Neural progenitor cell (in vitro differentiated cells): ENCODE data around the gene GUSB. TPM values are rescaled to one million over a fixed set of nuclear protein-coding genes. Genes with fewer than 3 reads are reported as not detected.
A peak's percentile ranks its signal among the peaks of the same experiment; 100 is the strongest.

Experiments used
- DNase-seq: peaks from one replicate; pipeline ENCODE4 v3.0.0-alpha.2; 2016; ENCODE audit warnings: low spot score
- H2AFZ ChIP-seq: fragments of 200-600 bp; sonication (generic); replicated peaks from 2 replicates; pipeline ENCODE4 v1.6.1; 2016; ENCODE audit warnings: antibody characterized with exemption
- H3F3A ChIP-seq: fragments of 200-600 bp; sonication (generic); 2 replicates; pipeline ENCODE4 v1.6.1; 2016; ENCODE audit warnings: antibody characterized with exemption, low read depth
- H3K27ac ChIP-seq: fragments of 200-600 bp; sonication (generic); 2 replicates; pipeline ENCODE4 v1.5.1; 2016; ENCODE audit warnings: mild to moderate bottlenecking
- H3K27me3 ChIP-seq: fragments of 200-600 bp; sonication (generic); 2 replicates; pipeline ENCODE4 v1.6.1; 2016; ENCODE audit warnings: mild to moderate bottlenecking, moderate library complexity
- H3K36me3 ChIP-seq: fragments of 200-600 bp; sonication (generic); 2 replicates; pipeline ENCODE4 v1.5.1; 2016
- H3K4me1 ChIP-seq: fragments of 200-600 bp; sonication (generic); 2 replicates; pipeline ENCODE4 v1.6.1; 2016; ENCODE audit warnings: mixed run types
- H3K4me2 ChIP-seq: fragments of 200-600 bp; sonication (generic); 2 replicates; pipeline ENCODE4 v1.6.1; 2016
- H3K4me3 ChIP-seq: fragments of 200-600 bp; sonication (generic); 2 replicates; pipeline ENCODE4 v1.5.1; 2016
- H3K79me2 ChIP-seq: fragments of 200-600 bp; sonication (generic); 2 replicates; pipeline ENCODE4 v1.6.1; 2016; ENCODE audit warnings: low read depth
- H3K9ac ChIP-seq: fragments of 200-600 bp; sonication (generic); 2 replicates; pipeline ENCODE4 v1.6.1; 2016
- H3K9me3 ChIP-seq: fragments of 200-600 bp; sonication (generic); 2 replicates; pipeline ENCODE4 v1.5.1; 2016; ENCODE audit warnings: low read depth
- H4K20me1 ChIP-seq: fragments of 200-600 bp; sonication (generic); 2 replicates; pipeline ENCODE4 v1.6.1; 2016; ENCODE audit warnings: low read depth
- H3K27ac Mint-ChIP-seq: 3 replicates; pipeline ENCODE4 v1.8.0; 2021; ENCODE audit warnings: mixed read lengths
- H3K27me3 Mint-ChIP-seq: 2 replicates; pipeline ENCODE4 v1.8.0; 2022; ENCODE audit warnings: low read depth, mild to moderate bottlenecking, inconsistent platforms, moderate library complexity, mixed read lengths; ENCODE audit not compliant: insufficient read depth
- H3K36me3 Mint-ChIP-seq: 3 replicates; pipeline ENCODE4 v1.8.0; 2021; ENCODE audit warnings: mixed read lengths
- H3K4me1 Mint-ChIP-seq: 3 replicates; pipeline ENCODE4 v1.8.0; 2021; ENCODE audit warnings: mixed read lengths
- H3K4me3 Mint-ChIP-seq: 3 replicates; pipeline ENCODE4 v1.8.0; 2021; ENCODE audit warnings: mild to moderate bottlenecking, moderate library complexity, mixed read lengths
- H3K9me3 Mint-ChIP-seq: 3 replicates; pipeline ENCODE4 v1.8.0; 2020; ENCODE audit warnings: mixed read lengths
- EZH2 ChIP-seq: fragments of 200-600 bp; sonication (generic); IDR thresholded peaks from 2 replicates; pipeline ENCODE4 v1.6.1; 2017; ENCODE audit warnings: antibody characterized with exemption, mild to moderate bottlenecking, moderate library complexity
- EZH2phosphoT487 ChIP-seq: fragments of 200-600 bp; sonication (generic); IDR thresholded peaks from 2 replicates; pipeline ENCODE4 v1.6.1; 2017; ENCODE audit warnings: antibody characterized with exemption
- total RNA-seq: library from RNA; depleted of rRNA; stranded (reverse); fragments of >200 nt; gene quantifications from 2 replicates; pipeline ENCODE4 v1.2.3, GENCODE V29; 2015; ENCODE audit warnings: low replicate concordance
- TF ChIP-seq, protein P1 (sequence below): fragments of 200-600 bp; sonication (generic); IDR thresholded peaks from 2 replicates; pipeline ENCODE4 v1.5.1; 2017; ENCODE audit warnings: antibody characterized with exemption, mild to moderate bottlenecking

Gene GUSB
- total RNA-seq, 1 donor from 2014 or later = 28.8 TPM

DNA sequence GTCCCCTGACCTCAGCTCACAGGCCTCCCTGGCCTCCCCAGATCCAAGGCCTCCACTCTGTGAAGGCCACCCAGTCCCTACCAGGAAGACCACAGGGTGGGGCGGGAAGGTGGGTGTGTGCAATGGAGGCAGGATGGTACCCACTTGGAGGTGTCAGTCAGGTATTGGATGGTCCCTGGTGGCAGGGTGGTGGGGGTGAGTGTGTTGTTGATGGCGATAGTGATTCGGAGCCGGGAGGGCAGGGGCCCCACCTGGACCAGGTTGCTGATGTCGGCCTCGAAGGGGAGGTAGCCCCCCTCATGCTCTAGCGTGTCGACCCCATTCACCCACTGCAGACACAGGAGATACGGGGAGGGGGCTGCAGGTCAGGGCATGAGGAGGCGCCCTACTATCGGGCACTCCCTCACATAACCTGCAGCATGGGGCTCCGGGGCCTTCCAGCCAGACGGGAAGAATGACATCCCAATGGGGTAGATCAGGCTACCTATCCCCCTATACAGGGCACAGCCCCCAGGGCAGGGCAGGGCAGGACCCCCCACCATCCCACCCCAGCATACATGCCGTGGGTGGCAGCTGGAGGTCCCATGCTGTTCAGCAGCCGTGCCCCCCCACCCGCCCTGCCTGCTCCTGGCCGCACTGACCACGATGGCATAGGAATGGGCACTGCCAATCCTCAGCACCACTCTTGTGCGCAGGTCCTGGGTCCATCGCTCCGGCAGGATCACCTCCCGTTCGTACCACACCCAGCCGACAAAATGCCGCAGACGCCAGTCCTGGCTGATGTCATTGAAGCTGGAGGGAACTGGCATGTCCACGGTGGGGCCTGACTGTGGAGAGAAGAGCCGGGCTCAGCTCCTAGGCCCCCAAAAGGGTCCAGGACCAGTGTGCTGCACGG lies 2.2 kb downstream of the GUSB start:
- Mint-ChIP-seq H3K4me3 (peak overlapping the region; percentile 86), H3K27ac (no peak overlapping the region), H3K36me3 (peaks cover 4% of the 10 kb centered on the region), H3K4me1 (peaks cover 5% of the 10 kb centered on the region), H3K27me3 (no peaks in the 10 kb centered on the region), H3K9me3 (no peaks in the 10 kb centered on the region)
- Histone ChIP-seq H2AFZ (no peak overlapping the region), H3K79me2 (peaks cover 24% of the 10 kb centered on the region), H3K36me3 (no peaks in the 10 kb centered on the region), H3K9ac (no peak overlapping the region), H3K9me3 (no peaks in the 10 kb centered on the region), H3K4me2 (no peak overlapping the region), H3K27me3 (no peaks in the 10 kb centered on the region), H3K4me1 (peaks cover 8% of the 10 kb centered on the region), H3K4me3 (no peak overlapping the region), H4K20me1 (peaks cover 13% of the 10 kb centered on the region), H3F3A (no peaks in the 10 kb centered on the region), H3K27ac (no peak overlapping the region)
- no peak for DNase-seq
- TF ChIP-seq, protein P1, sequence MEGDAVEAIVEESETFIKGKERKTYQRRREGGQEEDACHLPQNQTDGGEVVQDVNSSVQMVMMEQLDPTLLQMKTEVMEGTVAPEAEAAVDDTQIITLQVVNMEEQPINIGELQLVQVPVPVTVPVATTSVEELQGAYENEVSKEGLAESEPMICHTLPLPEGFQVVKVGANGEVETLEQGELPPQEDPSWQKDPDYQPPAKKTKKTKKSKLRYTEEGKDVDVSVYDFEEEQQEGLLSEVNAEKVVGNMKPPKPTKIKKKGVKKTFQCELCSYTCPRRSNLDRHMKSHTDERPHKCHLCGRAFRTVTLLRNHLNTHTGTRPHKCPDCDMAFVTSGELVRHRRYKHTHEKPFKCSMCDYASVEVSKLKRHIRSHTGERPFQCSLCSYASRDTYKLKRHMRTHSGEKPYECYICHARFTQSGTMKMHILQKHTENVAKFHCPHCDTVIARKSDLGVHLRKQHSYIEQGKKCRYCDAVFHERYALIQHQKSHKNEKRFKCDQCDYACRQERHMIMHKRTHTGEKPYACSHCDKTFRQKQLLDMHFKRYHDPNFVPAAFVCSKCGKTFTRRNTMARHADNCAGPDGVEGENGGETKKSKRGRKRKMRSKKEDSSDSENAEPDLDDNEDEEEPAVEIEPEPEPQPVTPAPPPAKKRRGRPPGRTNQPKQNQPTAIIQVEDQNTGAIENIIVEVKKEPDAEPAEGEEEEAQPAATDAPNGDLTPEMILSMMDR = no peak
- TF ChIP-seq EZH2 (no peak), EZH2phosphoT487 (no peak)

GRCh38 chr7:65978891-65979582 lies 3.0 kb downstream of the GUSB start:
- Histone ChIP-seq H2AFZ (no peak overlapping the region), H3K4me3 (no peak overlapping the region), H3K4me2 (no peak overlapping the region), H3K9ac (no peak overlapping the region), H3K9me3 (no peaks in the 10 kb centered on the region), H3F3A (no peaks in the 10 kb centered on the region), H3K27ac (no peak overlapping the region), H4K20me1 (peaks cover 13% of the 10 kb centered on the region), H3K4me1 (peaks cover 8% of the 10 kb centered on the region), H3K36me3 (no peaks in the 10 kb centered on the region), H3K27me3 (no peaks in the 10 kb centered on the region), H3K79me2 (peaks cover 24% of the 10 kb centered on the region)
- TF ChIP-seq EZH2phosphoT487 (no peak), EZH2 (no peak)
- TF ChIP-seq, protein P1 = no peak
- no peaks in the 10 kb centered on the region for H3K27me3 Mint-ChIP-seq
- H3K9me3 Mint-ChIP-seq = no peaks in the 10 kb centered on the region
- H3K36me3 Mint-ChIP-seq = peaks cover 4% of the 10 kb centered on the region
- no peak overlapping the region for H3K27ac Mint-ChIP-seq
- H3K4me1 Mint-ChIP-seq = peaks cover 5% of the 10 kb centered on the region
- DNase-seq = no peak
- peak overlapping the region; percentile 46 for H3K4me3 Mint-ChIP-seq

DNA sequence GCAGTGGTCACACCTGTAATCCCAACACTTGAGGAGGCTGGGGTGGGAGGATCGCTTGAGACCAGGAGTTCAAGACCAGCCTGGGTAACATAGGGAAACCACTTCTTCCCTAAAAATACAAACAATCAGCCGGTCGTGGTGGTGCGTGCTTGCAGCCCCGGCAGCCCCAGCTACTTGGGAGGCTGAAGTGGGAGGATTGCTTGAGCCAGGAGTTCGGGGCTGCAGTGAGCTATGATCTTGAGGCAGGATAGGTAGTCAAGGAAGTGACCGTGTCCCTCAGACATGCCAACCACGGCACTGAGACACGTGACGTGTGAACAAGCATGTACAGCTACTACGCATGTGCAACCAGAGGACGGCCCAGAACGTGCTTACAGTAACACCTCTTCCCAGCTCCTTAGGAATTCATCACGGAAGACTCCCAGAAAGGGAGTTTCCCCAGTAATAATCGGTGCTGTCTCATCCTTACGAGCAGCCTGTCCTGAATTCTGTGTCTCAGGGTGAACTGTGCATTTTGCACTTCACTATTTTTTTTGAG lies 5.3 kb downstream of the GUSB start:
- H3F3A ChIP-seq = no peaks in the 10 kb centered on the region
- H3K36me3 Mint-ChIP-seq = peaks cover 14% of the 10 kb centered on the region

More for the DNA sequence above, 5.3 kb downstream of the GUSB start:
- Histone ChIP-seq H3K36me3 (no peaks in the 10 kb centered on the region), H3K27me3 (no peaks in the 10 kb centered on the region), H2AFZ (no peak overlapping the region), H3K79me2 (peaks cover 21% of the 10 kb centered on the region), H3K4me3 (no peak overlapping the region), H3K9ac (no peak overlapping the region), H3K4me2 (no peak overlapping the region), H3K9me3 (no peaks in the 10 kb centered on the region), H4K20me1 (peaks cover 13% of the 10 kb centered on the region), H3K4me1 (peaks cover 8% of the 10 kb centered on the region), H3K27ac (no peak overlapping the region)
- H3K27ac Mint-ChIP-seq = no peak overlapping the region
- peaks cover 5% of the 10 kb centered on the region for H3K4me1 Mint-ChIP-seq
- no peak overlapping the region for H3K4me3 Mint-ChIP-seq
- H3K27me3 Mint-ChIP-seq = no peaks in the 10 kb centered on the region
- TF ChIP-seq EZH2 (no peak), EZH2phosphoT487 (no peak)
- TF ChIP-seq, protein P1 = no peak
- H3K9me3 Mint-ChIP-seq = no peaks in the 10 kb centered on the region
- DNase-seq = no peak
